GM13976 (cell line): ENCODE data around the gene GRAMD1B.

Source experiments
- DNase-seq: peaks from one replicate; pipeline ENCODE4 v3.0.0; 2012; ENCODE audit warnings: low spot score
- CTCF ChIP-seq: IDR thresholded peaks from 2 replicates; pipeline ENCODE4 v1.5.1; 2012; ENCODE audit warnings: borderline replicate concordance, mild to moderate bottlenecking; ENCODE audit not compliant: insufficient read depth; ENCODE audit errors: extremely low read depth, missing control alignments, control extremely low read depth
- in situ Hi-C: fragments of 300-500 bp; cut with MboI; formaldehyde crosslinking; loops from one replicate; pipeline ENCODE4 v1.12.0; 2022; ENCODE audit warnings: low sequenced_read_pairs, mixed read lengths, inconsistent platforms; ENCODE audit not compliant: unreplicated experiment

Gene GRAMD1B

GRCh38 chr11:123483058-123483457, 53.0 kb downstream of the GRAMD1B start:
- no peak for TF ChIP-seq CTCF
- in situ Hi-C loops, result loop anchor here (25.0 kb wide), 1 partner anchor 371 kb away; no protein-coding TSS in a partner anchor
- DNase-seq, result no peak

- in situ Hi-C loops, result loop anchor here (25.0 kb wide), 1 partner anchor 371 kb away; no protein-coding TSS in a partner anchor
- TF ChIP-seq CTCF, result no peak
- DNase-seq, result no peak
Measured at GRCh38 chr11:123483466-123483865, 53.4 kb downstream of the GRAMD1B start.

DNA sequence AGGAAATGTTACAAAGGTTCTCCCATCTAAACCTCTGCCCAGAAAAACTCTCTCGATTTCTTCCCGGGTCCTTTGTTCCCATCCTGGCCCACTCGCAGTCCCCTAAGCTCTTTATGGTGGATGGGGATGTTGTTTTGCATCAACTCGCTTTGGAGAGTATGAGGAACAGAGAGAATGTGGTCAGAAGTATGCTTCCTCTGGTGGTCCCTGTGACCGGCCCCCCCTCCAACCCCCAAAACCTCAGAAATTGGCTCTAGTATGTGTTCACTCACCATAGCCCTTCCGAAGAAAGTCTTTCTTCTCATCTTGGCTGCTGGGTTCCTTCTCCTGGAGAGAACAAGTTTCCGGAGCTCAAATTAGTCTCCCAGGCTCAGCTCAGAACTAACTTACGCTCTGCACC, 54.4 kb downstream of the GRAMD1B start:
- in situ Hi-C loops, result loop anchor here (25.0 kb wide), 1 partner anchor 372 kb away; no protein-coding TSS in a partner anchor
- no peak for DNase-seq
- TF ChIP-seq CTCF, result no peak

DNA sequence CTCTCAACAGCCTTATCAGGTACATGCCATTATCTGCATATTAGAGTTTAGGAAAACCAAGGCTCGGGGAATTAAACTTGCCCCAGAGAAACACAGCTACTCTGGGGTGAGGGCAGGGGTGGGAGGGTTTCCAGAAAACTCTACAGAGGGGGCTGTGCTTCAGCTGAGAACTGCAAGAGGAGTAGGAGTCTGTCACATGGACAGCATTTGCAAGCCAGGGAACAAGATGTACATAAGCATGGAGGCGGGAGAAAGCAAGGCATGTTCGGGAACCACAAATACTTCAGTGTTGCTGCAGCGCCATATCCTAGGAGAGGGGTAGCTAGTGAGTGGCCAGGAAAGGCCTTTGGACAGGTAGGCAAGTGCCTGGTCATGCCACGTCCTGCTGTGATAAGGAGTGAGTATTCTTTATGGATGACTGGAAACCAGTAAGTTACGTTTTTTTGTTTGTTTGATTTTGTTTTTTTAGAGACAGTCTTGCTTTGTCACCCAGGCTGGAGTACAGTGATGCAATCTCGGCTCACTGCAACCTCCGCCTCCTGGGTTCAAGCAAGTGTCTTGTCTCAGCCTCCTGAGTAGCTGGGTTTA, 57.2 kb downstream of the GRAMD1B start:
- DNase-seq, result no peak
- in situ Hi-C loops, result loop anchor here (25.0 kb wide), 1 partner anchor 375 kb away; no protein-coding TSS in a partner anchor
- no peak for TF ChIP-seq CTCF

- TF ChIP-seq CTCF, result peak; percentile 16
- in situ Hi-C loops, result loop anchor here (25.0 kb wide), 1 partner anchor 378 kb away; no protein-coding TSS in a partner anchor
- DNase-seq, result no peak
Measured at GRCh38 chr11:123490527-123490926, 60.5 kb downstream of the GRAMD1B start.

GRCh38 chr11:123491241-123491640, 61.2 kb downstream of the GRAMD1B start:
- in situ Hi-C loops, result loop anchor here (25.0 kb wide), 1 partner anchor 379 kb away; no protein-coding TSS in a partner anchor
- no peak for TF ChIP-seq CTCF

More at GRCh38 chr11:123491241-123491640, 61.2 kb downstream of the GRAMD1B start:
- DNase-seq, result no peak
